GM18507 (cell line): ENCODE measurements around the gene CD52.
"Not testable (repeated sequence)": the region's sequence is repeated elsewhere in the genome, so short reads cannot be mapped to it uniquely, and the experiment has no call there.

Experiments used
- DNase-seq: peaks from one replicate; pipeline ENCODE4 v3.0.0; 2011; ENCODE audit warnings: low read depth; ENCODE audit not compliant: insufficient read length; ENCODE audit errors: extremely low spot score
- FAIRE-seq: peaks from 2 replicates; lab custom pipeline; 2011; peaks lifted over from hg19 to GRCh38; lab: Jason Lieb, UNC

The CD52 gene

GRCh38 chr1:26297057-26297790, 20.5 kb upstream of the CD52 start:
- FAIRE-seq (no peak), DNase-seq (no peak)

DNA sequence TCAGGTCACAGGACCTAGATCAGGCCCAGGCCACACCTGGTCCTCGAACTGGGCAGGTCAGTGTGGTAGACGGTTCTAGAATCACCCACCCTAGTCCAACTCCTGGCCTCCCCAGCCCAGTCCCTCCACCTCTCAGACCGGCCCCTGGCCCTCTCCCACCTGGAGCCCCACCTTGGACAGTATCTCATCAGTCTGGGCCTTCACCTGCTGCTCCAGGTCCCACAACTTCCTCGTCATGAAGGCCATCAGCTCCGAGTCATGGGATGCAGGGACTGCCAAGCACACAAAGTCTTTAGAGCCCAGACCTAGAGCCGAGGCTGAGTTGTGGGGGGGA, 20.0 kb upstream of the CD52 start:
- no peak for DNase-seq
- no peak for FAIRE-seq

DNA sequence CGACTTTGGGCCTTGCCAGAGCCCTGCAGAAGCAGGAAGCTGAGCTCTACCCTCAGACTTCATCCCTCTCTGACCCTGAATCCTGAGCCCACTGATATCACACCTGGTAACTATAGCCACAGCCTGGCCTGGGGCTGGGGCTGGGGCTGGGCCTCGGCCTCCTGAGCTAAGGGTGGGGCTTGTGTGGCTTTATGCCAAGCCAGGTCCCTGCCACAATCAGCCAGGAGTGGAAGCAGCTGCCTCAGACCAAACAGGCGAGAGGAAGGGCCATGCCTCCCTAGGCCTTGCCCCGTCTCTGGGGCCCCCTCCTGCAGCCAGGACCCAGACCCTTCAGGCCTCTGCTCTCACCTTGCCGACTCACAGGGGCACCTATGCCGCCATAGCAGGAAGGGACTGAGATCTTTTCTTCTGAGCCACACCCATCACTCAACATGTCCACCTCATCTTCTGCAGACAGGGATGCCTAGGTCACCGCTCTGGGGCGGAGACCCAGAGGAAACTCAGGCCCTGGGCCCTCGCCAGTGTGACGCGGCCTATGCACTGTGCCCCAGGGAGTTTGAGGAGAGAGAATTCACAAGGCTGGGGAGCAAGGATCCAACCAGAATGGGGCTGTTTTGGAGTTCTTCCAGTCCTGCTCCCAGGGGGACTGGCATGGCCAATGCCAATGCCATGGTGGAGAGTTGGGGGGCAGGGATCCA, 17.0 kb upstream of the CD52 start:
- FAIRE-seq (no peak), DNase-seq (no peak)

DNA sequence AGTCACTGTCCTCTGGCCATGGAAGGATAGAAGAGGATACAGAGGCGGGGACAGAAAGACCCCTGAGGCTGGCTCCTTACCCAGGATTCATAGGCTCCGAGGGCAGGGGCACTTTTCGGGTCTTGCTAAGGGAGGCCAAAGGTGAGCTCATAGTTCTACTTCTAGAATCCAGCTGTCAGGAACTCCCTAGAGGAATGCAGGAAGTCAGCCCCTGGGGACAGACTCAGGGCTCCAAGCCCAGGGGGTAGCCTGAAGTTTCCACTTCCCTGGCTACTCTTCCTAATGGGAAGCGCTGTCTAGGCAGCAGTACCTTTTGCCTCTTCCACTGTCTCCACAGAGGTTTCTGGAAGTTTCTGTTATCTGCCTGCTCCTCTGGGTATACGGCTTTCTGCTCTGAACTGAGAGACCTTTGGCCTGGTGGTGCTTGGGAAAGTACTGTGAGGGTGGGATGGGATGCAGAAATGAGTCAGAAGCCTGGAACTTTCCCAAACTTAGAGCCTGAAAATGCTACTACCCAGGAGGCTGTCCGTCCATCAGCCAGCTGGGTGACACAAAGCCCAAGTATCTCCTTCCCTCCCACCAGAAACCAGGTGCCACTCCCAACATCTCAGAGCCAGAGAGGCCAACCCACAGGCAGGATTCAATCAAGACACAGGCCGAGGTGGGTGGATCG, 14.9 kb upstream of the CD52 start:
- FAIRE-seq = no peak
- no peak for DNase-seq

DNA sequence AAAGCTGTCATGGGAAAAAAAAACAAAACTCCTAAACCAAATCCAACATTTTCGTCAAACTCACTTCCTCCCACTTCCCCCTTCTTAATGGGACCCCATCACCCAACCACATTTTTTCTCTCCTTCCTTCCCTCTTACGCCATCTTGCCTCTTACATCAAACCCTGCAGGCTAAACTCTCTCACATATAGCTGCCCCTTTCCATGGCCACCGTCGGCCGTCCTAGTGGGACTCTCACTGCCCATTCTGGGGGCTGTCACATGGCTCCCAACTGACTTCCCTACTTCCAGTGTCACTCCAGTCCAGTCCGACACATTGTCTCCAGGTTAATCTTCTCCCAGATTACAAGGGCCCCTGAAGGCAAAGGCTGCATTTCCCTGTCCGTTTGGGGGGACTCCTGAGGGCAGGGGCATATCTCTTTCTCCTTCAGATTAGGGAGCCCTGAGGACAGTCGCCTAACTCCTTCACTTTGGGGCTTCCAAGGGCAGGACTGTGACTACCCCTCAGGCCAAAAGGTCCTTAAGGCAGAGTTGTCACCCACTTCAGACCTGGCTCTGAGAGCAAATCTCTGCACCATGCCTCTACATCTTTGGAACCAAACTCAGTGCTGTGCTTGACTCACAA, 12.0 kb upstream of the CD52 start:
- no peak for DNase-seq
- no peak for FAIRE-seq

DNA sequence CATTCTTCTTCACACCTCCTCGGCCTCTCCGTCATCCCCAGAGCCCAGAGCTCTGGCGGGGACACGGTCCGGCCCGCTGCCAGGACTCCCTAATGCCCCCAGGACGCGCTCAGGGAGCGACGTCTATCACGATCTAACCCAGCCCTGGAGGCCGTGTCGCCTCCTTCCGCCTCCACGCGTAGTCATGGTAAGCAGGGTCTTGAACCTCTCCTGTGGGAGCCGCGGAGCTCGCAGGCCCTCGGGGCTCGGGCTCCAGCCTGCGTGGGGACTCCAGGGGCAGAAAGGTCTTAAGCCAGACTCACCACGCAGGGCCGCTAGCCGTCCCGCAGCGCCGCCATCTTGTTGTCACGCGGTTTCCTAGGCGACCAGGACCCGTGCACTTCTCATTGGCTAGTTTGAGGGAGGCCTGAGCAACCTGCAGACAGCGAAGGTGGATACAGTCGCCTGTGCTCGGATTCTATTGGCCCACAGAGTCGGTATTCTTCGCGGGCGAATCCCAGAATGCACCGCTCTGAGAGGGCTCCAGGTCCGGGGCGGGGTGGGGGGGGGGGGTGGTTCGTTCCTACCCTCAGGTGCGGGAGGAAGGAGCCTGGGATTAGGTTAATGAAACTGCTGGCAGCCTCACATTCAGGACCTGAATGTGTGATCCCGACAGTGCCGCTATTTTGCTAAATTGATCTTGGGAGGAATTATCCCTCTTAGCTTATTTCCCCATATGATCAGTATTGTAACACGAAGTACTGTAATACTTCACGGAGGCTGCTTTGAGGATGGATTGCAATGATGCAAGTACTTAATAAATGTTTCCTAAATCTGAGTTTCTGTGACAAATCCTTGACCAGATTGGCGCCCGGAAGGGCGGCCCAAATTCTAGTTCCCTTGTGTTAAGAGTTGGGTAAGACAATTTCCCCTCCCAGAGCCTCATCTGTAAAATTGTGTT, 11.2 kb upstream of the CD52 start, which contains the start of gene UBXN11:
TSS of gene UBXN11 (minus strand) at position 347 of the 940 bp plus-strand sequence. CDS start 3,753 bp downstream, outside the sequence.
- DNase-seq (peak; percentile 97), FAIRE-seq (peak; percentile 98)

DNA sequence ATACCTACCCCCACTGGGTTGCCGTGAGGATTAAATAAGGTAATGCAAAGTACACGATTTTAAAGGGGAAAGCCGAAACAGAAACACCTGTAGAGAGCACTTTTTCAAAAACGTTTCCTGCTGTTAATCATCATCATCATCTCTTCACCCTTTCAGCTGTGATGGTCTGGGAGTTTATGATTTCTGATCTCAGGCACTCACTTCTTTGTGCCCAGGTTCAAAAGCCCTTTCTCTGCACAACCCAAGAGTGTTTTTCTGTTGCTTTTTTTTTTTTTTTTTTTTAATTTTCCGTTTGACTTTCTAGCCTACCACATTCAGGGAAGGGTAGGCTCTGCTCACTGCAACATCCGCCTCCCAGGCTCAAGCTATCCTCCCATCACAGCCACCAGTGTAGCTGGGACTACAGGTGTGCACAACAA, 10.4 kb upstream of the CD52 start:
- peak; percentile 64 for FAIRE-seq
- no peak for DNase-seq

- not testable (repeated sequence) for DNase-seq, FAIRE-seq
These were observed 9.5 kb upstream of the CD52 start for GRCh38 chr1:26307966-26308899.

GRCh38 chr1:26314501-26314900, 3.3 kb upstream of the CD52 start:
- FAIRE-seq = peak; percentile 55
- no peak for DNase-seq

- DNase-seq (no peak), FAIRE-seq (peak; percentile 87)
These were observed 1.6 kb upstream of the CD52 start for GRCh38 chr1:26315874-26316850.

DNA sequence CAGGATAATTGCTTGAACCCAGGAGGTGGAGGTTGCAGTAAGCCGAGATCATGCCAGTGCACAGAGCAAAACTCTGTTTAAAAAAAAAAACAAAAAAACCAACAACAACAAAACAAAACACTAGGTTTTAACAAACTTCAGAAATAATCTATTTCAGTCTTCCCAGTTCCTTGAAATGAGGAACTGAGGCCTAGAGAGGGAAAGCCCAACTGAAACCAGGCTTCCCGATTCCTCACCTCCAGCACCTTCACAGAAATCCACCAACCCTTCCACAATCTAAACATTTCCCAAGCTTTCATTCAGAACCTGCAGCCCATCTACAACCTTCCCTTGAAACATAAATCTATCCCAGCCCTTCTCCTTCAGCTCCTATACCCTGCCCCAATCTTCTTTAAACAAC, 612 bp upstream of the CD52 start:
- DNase-seq = no peak

DNA sequence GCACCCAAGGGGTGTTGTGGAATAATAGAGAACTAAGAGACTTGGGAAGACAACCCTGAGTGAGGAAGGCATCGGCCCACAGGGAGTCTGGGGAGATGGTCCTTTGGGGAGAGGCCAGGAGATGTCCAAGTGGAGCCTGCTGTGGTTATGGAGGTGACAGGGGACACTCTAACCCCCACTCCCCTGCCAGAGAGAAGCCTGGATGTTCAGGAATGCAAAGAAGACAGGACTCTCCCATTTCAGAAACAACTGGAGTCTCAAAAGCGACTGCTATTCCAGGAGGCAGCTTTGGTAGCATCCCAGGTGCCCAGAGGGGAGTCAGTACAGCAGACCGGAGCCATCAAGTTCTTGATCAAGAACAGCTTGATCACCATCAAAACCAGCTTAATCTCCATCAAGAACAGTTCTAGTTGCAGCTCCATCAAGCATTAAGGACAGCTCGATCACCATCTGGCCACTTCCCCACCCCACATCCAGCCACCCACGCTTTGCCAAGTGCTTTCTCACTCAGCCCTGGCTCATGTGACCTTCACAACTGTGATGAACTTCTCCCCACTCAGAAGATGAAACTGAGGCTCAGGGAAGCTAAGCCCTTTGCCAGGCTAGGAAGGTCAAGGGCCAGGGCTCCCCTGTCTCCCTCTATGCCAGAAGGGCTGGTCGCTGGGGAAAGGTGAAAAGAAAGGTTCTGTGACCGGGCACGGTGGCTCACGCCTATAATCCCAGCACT, 743 bp downstream of the CD52 start:
- FAIRE-seq = peak; percentile 93

More for the DNA sequence above, 612 bp upstream of the CD52 start:
- no peak for FAIRE-seq

GRCh38 chr1:26320896-26321295, 3.1 kb downstream of the CD52 start:
- FAIRE-seq (no peak), DNase-seq (no peak)

More for the DNA sequence above, 743 bp downstream of the CD52 start:
- DNase-seq = peak; percentile 37

DNA sequence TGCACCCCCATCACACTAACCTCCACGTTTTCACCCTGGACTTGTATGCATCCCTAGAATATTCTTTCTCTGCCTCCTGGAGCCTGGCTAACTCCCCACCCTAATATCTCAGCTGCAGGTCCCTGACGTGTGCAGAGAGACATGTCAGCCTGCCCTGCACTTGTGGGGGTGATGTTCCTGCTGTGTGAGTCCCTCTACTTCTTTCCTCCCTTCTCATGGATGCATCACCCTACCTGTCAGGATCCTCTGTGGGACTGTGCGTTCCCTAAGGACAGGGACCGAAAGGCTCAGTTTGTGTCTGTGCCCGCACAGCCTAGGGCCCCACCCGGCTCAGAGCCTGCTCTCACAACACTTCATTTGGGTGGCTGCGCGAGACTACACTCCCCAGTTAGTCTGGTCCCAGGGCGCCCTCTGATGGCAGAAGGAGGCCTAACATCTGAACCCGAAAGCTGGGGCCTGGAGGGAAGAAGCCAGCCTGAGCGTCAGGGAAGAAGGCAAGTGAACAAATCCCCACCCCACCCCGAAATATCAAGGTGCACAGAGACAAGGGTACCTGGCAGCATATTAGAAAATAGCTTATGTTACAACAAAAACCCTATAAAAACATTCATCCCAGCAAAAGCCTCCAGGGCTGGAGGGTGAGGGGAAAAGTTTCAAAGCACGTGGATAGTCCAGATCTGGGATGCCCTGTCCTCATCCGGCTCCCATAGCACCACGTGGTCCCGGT, 3.7 kb downstream of the CD52 start:
- FAIRE-seq (peak; percentile 98), DNase-seq (peak; percentile 76)

GRCh38 chr1:26322042-26322331, 4.2 kb downstream of the CD52 start:
- DNase-seq (no peak), FAIRE-seq (no peak)

GRCh38 chr1:26323382-26323781, 5.6 kb downstream of the CD52 start:
- FAIRE-seq = no peak
- no peak for DNase-seq
